GM21528 (cell line): ENCODE data around the gene ADO.
A peak's percentile ranks its signal among the peaks of the same experiment; 100 is the strongest.

Experiments
- ATAC-seq: cut with Tn5 transposase; IDR thresholded peaks from one replicate; pipeline ENCODE4 v1.9.1; 2021; ENCODE audit warnings: mild to moderate bottlenecking, moderate library complexity; ENCODE audit not compliant: unreplicated experiment, low FRiP score

ADO gene

DNA sequence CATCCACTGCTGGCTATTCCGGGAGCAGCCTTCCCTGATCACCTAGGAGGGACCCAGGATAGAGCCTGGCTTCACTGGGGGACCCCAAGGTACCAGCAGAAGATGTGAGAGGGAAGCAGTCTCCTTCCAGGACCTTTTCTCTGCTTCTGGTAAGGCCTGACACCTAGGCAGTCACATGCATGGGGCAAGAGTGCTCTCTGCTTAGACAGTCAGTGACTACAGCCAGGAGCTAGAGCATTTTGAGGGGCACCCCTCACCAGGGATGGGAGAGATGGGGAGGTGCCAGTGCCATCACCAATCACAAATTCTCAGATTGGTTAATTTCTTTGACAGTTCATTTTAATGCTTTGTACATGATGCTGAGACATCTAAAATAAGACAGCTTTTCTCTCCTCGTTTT lies 13.9 kb upstream of the ADO start:
- no peak for ATAC-seq

- no peak for ATAC-seq
These were observed 12.3 kb upstream of the ADO start for GRCh38 chr10:62792261-62792660.

DNA sequence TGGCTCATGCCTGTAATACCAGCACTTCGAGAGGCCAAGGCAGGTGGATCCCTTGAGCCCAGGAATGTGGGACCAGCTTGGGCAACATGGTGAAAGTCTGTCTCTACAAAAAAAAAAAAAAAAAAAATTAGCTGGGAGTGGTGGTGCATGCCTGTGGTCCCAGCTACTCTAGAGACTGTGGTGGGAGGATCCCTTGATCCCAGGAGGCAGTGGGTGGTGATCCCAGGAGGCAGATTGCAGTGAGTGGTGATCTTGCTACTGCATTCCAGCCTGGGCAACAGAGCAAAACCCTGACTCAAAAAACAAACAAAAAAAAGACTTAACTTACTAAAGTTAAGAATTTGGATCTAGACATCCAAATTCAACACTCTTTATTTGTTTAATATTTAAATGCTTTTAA lies 10.2 kb upstream of the ADO start:
- ATAC-seq, result no peak

DNA sequence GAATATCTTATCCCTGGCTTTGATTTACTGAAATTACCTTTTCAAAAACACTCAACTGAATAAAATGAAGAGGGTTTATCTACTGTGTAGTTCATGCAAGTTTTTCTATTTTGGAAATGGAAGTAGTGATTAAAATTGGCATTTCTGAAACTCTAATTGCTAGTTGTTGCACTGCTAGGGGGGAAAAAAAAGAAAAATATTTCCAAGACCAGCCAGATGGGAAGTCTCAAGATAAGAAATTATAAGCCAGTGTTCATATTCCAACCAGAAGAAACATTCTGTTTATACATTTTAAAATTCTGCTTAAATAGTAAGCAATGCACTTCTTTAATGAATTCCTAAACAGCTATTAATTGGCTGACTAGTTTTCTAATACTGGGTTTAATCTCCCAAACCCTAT lies 9.4 kb upstream of the ADO start:
- no peak for ATAC-seq

DNA sequence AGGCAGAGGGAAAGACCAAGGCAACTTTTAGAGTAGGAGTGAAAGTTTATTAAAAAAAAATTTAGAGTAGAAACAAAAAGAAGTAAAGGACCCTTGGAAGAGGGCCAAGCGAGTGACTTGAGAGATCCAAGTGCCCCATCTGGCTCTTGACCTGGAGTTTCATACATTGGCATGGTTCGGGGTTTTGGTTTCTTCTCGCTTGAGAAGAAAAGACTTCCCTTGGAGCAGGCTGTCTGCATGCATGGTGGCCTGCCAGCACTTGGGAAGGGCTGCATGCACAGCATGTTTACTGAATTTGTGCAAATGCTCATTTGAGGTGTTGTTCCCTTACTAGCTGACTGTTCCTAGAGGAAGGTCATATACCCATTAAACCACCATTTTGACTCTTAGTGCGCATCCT lies 8.8 kb upstream of the ADO start:
- ATAC-seq, result no peak

- ATAC-seq, result no peak
These were observed 7.6 kb upstream of the ADO start for GRCh38 chr10:62796896-62797295.

- ATAC-seq, result no peak
These were observed 2.6 kb upstream of the ADO start for GRCh38 chr10:62801871-62802270.

- ATAC-seq, result no peak
These were observed 680 bp upstream of the ADO start for GRCh38 chr10:62803724-62804355.

DNA sequence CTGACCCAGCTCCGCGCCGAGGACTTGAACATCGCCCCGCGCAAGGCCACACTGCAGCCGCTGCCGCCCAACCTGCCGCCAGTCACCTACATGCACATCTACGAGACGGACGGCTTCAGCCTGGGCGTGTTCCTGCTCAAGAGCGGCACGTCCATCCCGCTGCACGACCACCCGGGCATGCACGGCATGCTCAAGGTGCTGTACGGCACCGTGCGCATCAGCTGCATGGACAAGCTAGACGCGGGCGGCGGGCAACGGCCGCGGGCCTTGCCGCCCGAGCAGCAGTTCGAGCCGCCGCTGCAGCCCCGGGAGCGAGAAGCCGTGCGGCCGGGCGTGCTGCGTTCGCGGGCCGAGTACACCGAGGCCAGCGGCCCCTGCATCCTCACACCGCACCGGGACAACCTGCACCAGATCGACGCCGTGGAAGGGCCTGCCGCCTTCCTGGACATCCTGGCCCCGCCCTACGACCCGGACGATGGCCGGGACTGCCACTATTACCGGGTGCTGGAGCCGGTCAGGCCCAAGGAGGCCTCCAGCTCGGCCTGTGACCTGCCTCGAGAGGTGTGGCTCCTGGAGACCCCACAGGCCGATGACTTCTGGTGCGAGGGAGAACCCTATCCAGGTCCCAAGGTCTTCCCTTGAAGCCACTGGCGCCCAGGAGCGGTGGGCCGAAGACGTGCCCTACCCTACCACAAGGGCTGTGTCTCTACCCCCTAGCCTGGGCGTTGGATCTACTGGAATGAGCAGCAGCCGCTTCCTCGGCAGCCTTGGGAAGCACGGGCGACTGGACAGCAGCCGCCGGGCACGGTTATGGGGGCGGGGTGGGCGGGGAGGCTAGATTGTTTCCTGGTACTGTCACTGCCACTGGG lies 945 bp downstream of the ADO start:
- ATAC-seq, result peak; percentile 13

GRCh38 chr10:62806251-62806650 lies 1.7 kb downstream of the ADO start:
- ATAC-seq, result no peak

DNA sequence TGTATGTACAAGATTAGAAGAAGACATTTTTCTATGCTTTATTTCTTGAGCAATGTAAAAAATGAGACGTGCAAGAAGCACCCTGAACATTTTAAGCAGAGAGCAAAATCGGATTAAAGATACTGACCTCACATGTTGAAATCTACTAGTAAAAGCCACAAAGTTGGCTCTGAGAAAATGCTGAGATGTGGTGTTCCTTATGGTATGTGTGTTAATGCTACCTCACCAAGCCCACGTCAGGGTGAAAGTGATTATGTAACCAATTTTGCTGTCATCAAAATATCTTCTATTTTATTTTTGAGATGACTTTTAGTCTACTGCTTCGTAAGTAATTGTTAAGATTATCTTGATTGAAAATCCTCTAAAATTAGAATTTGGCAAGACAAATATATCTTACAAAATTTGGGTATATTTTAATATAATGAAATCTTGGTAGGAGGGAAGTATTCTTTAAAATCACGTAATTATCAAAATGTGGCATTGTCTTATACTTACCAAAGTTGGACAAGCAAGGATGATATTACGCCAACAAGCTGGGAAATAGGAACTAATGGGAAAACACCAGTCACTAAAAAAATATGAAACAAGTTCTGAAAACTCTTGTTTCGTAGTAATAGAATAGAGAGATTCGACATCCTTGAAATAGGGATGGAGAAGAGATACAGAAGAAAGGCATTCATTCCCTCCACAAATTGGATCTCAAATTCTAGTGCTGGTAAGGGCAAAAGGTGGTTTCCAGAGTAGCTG lies 5.8 kb downstream of the ADO start:
- ATAC-seq, result no peak

DNA sequence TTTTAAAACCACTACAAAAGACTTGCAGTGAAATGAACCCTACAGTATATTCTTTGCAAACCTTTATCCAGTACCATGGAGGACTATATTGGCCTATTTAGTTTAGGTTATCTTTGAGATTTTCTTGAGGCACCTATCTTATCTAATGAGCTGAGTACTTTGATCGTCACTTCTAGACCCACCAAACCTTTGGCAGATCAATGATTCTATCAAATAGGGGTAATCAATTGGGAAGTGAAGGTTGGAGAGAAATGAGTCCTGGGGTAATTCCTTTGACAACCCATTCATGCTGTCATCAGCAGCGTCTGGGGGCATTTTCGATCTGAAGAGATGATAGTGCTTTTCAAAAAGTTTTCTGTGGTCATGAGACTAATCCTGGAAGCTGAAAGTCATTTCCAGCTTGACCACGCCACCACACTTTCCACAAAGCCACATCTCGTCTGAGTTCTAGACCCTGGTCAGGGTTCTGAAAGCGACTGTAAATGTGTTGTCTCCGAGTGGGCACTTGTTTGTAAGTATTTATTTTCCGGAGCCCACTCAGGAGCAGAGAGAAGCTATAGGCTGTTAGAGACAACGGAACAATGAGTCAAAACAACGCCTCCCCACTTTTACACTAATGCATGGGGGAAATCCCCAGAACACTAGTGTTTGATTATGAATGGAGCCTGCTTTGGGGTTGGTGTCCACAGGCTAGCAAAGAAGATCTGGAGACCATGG lies 6.8 kb downstream of the ADO start:
- peak; percentile 38 for ATAC-seq

DNA sequence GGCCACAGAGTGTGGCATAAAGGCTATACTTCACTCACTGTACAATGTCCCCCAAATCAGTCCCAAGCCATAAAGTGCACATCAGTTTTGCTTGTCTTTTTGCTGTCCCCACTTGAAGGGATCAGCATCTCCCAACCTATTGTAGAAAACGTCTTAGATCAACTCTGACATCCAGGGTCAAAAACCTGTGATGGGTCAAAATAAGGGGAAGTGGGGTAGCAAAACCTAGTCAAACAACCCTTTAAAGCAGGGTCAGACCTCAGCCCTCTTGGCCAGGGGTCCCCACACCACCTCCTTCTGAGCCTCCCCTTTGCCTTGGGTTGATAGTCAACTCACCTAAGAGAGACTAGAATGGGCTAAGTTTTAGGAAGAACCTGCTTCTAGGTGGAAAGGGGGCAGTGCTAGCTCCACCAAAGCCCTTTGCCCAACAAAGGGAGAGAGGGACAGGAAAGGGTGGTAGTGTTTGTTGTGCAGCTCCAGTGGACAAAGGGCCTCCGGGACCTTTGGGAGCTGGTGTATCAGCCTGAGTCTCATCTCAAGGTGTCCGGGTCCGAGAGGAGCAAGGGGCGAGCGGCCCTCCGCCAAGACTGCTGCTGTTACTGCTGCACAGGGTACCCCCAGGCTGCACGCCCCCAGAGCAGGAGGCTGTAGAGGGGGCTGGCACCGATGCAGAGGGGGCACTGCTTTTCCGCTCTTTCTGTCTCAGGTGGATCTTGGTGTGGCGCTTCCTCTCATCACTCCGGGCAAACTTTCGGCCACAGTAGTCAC lies 8.3 kb downstream of the ADO start:
- no peak for ATAC-seq

- no peak for ATAC-seq
These were observed 8.9 kb downstream of the ADO start for GRCh38 chr10:62813453-62813852.

DNA sequence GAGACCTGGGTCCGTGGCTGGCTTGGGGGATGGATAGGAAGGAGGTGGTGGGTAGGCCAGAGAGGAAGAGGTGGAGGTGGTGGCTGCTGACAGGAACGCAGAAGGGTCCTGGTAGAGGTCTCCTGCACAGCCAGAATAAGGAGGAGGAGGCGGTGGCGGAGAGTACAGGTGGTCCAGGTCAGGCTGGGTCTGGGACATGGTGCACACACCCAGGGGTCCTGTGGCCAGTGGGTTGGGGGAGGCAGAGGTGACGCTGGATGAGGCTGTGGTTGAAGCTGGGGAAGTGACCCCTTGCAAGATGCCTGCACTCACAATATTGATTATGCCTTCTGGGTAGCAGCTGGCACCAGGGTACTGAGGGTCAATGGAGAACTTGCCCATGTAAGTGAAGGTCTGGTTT lies 9.5 kb downstream of the ADO start:
- ATAC-seq, result no peak

DNA sequence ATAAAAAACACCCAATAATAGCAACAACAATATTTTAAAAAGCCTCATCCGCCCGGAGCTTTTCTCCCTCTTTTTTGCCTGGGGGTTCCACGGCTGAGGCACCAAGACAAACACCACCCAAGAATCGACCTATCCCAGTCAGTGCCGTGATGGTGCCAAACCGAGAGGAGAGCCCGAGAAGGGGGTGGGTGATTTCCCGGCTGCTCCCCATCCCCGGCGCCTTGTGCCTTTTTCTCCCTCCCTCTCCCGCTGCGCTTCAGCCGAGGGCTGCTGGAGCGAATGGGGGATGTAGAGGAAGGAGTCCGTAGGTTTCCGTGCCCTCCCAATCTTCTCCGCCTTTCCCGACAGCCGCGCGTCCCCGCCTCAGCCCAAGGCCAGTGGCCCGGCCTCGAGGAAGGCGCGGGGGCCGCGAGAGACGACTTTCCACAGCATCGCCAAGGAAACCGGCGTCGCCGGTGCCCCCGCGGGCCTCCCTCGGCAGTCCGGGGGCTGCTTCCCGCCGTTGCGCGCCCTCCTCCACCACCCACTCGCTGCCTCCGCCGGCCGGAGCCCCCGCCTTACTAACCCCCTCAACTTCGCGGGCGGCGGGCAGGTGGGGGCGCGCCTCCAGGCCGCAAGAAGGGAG lies 10.3 kb downstream of the ADO start:
- ATAC-seq, result no peak

DNA sequence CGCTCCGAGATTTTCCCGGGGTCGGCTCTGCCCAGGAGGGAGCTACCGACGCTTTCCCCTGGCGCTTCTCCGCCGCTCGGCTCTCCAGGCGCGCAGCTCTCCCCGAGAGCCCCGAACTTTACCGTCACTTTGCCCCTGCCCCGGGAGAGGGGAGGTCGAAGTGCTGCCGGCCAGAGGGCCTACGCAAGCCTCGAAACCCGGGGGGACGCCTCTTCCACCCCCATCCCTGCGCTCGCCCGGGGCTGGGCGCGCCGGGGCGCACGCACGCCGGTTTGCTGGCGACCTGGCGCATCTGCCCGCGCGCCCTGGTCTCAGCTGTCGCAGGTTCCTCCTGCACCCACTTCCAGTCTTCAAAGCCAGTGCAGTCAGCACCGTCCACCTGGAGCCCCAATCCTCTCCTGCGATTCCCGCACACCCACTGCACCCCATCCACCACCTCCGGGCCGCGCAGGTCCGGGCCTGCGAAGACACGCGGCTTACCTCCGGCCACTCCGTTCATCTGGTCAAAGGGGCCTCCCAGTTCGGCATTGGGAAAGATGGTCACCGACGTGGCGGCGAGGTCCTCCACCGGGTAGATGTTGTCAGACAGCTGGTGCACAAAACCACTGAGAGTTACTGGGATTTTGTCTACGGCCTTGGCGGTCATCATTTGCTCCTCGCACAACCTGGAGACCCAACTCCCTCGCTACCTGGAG lies 11.0 kb downstream of the ADO start:
- no peak for ATAC-seq

GRCh38 chr10:62816076-62816330 lies 11.5 kb downstream of the ADO start:
- ATAC-seq, result no peak

- peak; percentile 79 for ATAC-seq
These were observed 12.0 kb downstream of the ADO start, which contains the start of gene EGR2 for GRCh38 chr10:62816331-62817120. Gene EGR2 (minus strand): TSS chr10:62816366. CDS start chr10:62816029, 337 bp downstream.
